ENCODE data around the gene HSD17B11.
A peak's percentile ranks its signal among the peaks of the same experiment; 100 is the strongest.
"Not testable (repeated sequence)": the region's sequence is repeated elsewhere in the genome, so short reads cannot be mapped to it uniquely, and the experiment has no call there.

The HSD17B11 gene

GRCh38 chr4:87399954-87400353 lies 9.0 kb upstream of the HSD17B11 start:
- no peak for TF ChIP-seq CTCF (IDR thresholded peaks at IDR 0.05; ENCODE audit: low read depth, low read length, missing control alignments)
- no peak for DNase-seq (ENCODE audit: low read depth)
- no peak overlapping the region for H3K4me3 ChIP-seq (ENCODE audit: low read depth, low read length)

DNA sequence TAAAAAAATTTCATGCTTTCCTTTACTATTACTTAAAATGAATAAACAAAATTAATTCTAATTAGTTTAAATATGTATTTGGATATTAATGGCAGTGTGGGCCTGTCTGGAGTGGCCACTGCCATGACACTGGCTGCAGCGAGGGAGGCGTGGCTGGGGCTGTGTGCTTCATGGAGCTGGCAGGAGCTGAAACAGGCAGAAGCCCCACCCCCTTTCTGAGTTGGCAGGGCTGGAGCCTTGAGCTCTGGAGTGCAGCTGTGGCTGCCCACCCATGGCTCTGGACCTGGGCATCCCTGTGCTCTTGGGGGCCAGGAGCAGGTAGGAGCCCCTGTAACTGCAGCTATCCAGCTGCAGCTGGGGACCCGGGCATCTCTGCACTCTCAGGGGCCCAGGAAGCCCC lies 8.2 kb upstream of the HSD17B11 start:
- H3K4me3 ChIP-seq (ENCODE audit: low read depth, low read length) = no peak overlapping the region
- DNase-seq (ENCODE audit: low read depth) = no peak
- no peak for TF ChIP-seq CTCF (IDR thresholded peaks at IDR 0.05; ENCODE audit: low read depth, low read length, missing control alignments)

DNA sequence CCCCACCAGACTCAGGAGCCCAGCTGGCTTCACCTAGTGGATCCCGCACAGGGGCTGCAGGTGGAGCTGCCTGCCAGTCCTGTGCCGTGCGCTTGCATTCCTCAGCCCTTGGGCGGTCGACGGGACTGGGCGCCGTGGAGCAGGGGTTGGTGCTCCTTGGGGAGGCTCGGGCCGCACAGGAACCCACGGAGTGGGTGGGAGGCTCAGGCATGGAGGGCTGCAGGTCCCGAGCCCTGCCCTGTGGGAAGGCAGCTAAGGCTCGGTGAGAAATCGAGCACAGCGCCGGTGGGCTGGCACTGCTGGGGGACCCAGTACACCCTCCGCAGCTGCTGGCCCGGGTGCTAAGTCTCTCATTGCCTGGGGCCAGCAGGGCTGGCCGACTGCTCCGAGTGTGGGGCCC lies 4.9 kb upstream of the HSD17B11 start:
- not testable (repeated sequence) for H3K4me3 ChIP-seq (ENCODE audit: low read depth, low read length); DNase-seq (ENCODE audit: low read depth)

- H3K4me3 ChIP-seq (ENCODE audit: low read depth, low read length); DNase-seq (ENCODE audit: low read depth): not testable (repeated sequence)
These were observed 4.1 kb upstream of the HSD17B11 start for GRCh38 chr4:87395073-87395472.

DNA sequence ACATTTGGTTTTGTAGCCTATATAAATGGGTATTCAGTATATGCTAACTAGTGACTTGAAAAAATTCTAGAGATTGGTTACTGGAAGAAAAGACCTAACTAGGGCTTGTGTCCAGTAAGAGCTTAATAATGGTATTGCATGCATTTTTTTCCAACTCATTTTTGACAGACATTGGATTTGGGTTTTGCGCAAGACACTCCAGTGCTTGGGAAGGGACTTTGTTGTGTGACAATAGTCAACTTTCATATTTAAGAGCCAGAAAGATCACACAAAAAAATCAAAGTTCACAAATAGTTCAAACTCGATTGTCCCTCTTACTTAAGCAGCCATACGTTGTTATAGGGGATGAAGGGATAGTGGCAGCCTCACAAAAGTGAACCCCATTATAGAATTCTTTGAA lies 1.2 kb upstream of the HSD17B11 start:
- DNase-seq (ENCODE audit: low read depth) = no peak
- H3K4me3 ChIP-seq (ENCODE audit: low read depth, low read length) = no peak overlapping the region
- no peak for TF ChIP-seq CTCF (IDR thresholded peaks at IDR 0.05; ENCODE audit: low read depth, low read length, missing control alignments)

DNA sequence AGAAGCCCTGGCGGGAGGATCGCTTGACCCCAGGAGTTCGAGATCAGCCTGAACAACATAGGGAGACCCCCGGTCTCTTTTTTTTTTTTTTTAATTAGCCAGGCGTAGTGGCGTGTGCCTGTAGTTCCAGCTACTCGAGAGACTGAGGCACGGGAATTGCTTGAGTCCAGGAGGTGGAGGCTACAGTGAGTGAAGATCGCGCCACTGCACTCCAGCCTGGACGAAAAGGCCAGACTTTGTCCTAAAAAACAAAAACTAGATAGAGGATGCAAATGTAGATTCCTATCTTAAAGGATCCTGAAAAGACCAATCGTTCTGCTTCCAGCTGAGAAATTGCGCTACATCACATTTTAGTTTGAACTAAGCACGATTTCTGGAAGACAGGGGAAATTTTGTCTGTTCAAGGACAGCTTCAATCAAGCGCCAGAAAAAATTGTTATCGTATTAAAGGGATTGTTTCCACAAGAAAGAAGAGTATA lies 627 bp upstream of the HSD17B11 start:
- DNase-seq (ENCODE audit: low read depth) = no peak
- peak overlapping the region; percentile 57 for H3K4me3 ChIP-seq (ENCODE audit: low read depth, low read length)
- no peak for TF ChIP-seq CTCF (IDR thresholded peaks at IDR 0.05; ENCODE audit: low read depth, low read length, missing control alignments)

DNA sequence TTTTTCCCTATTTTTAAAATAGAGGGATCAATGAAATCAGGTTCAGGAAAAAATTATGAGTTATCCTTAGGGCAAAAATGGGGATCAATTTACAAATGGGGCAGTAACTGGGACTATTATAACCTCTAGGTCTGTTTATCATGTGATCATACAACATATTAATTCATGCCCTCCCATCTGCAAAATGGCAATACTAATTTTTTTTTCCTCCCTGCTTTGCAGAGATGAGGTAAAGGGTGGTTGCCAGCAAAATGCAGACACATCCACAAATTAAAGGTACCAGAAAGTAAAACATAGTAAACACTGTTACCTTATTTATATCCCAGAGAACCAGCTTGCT lies 467 bp downstream of the HSD17B11 start:
- DNase-seq (ENCODE audit: low read depth) = no peak
- TF ChIP-seq CTCF (IDR thresholded peaks at IDR 0.05; ENCODE audit: low read depth, low read length, missing control alignments) = no peak
- peak overlapping the region; percentile 57 for H3K4me3 ChIP-seq (ENCODE audit: low read depth, low read length)

GRCh38 chr4:87390055-87390454 lies 933 bp downstream of the HSD17B11 start:
- not testable (repeated sequence) for DNase-seq (ENCODE audit: low read depth)

DNA sequence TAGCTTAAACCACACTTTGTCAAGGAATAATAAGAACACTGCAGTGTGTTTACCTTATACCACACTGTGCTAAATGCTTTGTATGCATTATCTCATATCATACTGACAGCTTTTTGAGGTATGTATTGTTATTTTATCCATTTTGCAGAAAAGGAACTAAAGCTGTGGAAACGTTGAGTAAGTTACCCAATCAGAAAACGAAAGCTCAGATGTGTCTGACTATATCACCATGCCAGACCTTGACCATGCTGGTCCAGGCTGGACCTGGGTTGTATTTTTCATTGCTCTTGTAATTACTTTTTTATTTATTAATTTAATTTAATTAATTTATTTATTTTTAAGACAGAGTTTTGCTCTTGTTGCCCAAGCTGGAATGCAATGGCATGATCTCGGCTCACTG lies 2.1 kb downstream of the HSD17B11 start:
- DNase-seq (ENCODE audit: low read depth) = no peak
- no peak for TF ChIP-seq CTCF (IDR thresholded peaks at IDR 0.05; ENCODE audit: low read depth, low read length, missing control alignments)
- H3K4me3 ChIP-seq (ENCODE audit: low read depth, low read length) = no peak overlapping the region; the same call in 1 of the 2 replicates

More at GRCh38 chr4:87390055-87390454, 933 bp downstream of the HSD17B11 start:
- peak overlapping the region; percentile 57; the same call in 1 of the 2 replicates for H3K4me3 ChIP-seq (ENCODE audit: low read depth, low read length)
